ENCODE data around the gene CLEC4E.
A peak's percentile ranks its signal among the peaks of the same experiment; 100 is the strongest.

- TF ChIP-seq CTCF (IDR thresholded peaks at IDR 0.05; ENCODE audit: low read length) (peak; percentile 23; the same call in 1 of the 2 replicates), EZH2 (optimal IDR thresholded peaks at IDR 0.05; ENCODE audit: low read depth, low read length) (no peak)
Measured at GRCh38 chr12:8499616-8500015, 41.1 kb downstream of the CLEC4E start.

Measured in MM.1S (cell line).